ENCODE data around the gene ARHGAP26.
"Not testable (repeated sequence)": the region's sequence is repeated elsewhere in the genome, so short reads cannot be mapped to it uniquely, and the experiment has no call there.

ARHGAP26 gene

DNA sequence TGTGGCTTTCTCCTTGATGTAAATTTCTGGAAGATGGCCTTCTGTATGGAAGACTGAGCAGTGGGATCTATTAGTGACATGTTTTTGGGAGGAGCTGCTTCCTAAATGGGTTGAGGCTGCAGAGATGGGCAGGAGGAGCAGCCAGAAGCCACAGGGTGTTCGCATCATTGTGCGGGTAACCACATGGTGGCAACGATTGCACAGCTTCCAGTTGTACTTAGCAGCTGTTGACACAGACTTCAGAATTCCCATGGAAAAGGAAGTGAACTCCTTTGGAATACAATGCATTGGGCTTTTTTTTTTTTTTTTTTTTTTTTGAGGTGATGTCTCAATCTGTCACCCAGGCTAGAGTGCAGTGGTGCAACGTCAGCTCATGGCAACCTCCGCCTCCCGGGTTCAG, 336.0 kb downstream of the ARHGAP26 start:
- DNase-seq (ENCODE audit: low read depth in 4 of 4, low spot score in 1 of 4): no peak

DNA sequence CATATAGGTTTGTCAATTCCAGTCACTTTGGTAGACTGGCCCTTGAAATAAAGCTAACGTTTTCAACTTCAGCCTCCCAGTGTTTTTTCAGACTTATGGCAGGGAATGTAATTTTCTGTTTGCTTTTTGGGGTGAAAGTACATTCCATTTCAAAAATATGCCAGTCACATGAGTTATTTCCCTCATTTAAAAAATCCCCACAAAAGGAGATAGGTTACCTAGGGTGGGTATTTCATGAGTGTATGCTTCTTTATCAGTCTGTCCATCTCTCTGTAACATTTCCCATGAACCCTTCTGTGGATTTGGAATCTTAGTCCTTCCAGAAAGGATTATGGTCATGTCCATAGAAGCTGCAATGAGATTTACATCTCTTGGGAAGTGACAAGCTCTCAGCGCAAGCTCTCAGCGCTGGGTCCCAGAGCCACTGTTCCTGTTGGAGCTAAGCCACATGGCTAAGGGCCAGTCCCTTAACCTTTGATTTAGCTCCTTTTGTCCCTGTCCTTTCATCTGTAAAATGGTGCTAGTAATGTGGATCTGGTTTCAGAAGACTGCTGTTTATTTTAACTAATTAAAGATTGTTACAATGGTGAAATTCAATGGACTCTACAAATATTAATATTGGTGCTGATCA, 338.4 kb downstream of the ARHGAP26 start:
- DNase-seq (ENCODE audit: low read depth in 4 of 4, low spot score in 1 of 4): no peak

DNA sequence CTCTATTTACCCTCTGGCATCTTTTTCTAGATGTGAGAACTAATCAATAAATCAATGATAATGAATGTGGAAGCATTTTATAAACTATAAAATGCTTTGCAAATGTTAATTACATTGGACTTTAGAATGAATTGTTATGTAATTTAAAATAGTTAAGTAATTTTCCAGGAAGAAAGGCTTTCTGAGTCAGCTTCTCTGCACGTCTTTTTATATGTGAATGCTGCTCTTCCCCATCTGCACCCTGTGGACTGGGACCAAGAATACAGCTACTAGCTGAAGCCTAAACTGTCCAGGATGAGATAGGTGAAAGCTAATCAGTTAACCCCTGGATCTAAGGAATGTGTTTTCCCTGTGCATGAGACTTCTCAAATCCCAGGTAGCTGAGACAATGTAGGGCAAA, 340.4 kb downstream of the ARHGAP26 start:
- no peak for DNase-seq (ENCODE audit: low read depth in 4 of 4, low spot score in 1 of 4)

DNA sequence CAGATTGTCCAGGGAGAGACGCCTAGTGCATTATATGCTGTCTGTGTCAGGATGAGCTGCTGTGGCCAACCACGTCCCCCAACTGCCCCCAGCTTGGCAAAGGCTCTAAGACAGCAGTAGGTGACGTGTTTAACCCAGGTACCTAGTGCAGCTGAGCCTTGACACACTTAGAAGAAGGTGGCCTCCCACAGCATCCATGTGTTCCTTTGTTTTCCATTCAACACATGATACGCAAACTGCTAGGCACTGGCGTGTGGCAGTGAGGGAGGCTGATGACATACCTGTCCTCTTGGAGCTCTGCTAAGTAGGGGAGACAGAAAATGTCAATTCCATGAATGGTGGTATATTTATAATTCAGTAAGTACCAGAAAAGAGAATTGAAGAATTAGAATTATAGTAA, 341.6 kb downstream of the ARHGAP26 start:
- DNase-seq (ENCODE audit: low read depth in 4 of 4, low spot score in 1 of 4): no peak

DNA sequence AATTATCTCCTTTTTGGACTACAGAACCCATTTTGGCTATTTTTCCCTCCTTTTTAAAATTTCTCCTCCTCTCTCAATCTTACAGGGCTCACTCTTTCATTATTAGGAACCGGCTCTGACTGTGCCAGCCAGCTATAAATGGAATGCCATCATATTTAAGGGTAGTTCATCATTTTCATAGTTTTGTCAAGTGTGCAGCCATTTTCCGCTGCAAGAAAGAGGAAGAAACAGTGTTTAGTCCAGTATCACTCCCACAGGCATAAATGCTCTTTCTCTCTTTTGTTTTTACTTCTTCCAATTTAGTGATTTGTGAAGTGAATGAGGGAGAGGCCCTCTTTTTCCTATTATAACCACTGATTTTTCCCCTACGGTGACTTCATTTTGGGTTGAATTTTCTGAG, 343.3 kb downstream of the ARHGAP26 start:
- DNase-seq (ENCODE audit: low read depth in 4 of 4, low spot score in 1 of 4): no peak

DNA sequence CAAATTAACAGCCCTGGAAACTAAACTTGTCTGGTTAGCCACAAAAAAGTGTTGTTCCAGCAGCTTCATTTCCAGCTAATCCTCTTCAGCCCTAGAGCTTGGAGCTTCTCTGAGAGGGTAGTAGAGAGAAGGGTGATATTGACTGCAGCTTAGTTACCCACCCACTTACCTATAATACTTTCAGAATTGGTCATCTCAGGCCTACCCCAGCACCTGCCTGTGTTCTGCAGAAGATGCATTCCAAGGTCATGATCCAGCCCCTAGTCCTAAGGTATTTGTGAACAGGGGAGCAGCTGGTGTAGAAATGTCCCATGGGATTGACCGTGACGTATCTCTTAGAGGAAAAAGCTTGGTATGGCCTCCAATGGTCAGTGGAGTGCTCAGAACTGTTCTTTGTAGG, 344.3 kb downstream of the ARHGAP26 start:
- no peak for DNase-seq (ENCODE audit: low read depth in 4 of 4, low spot score in 1 of 4)

DNA sequence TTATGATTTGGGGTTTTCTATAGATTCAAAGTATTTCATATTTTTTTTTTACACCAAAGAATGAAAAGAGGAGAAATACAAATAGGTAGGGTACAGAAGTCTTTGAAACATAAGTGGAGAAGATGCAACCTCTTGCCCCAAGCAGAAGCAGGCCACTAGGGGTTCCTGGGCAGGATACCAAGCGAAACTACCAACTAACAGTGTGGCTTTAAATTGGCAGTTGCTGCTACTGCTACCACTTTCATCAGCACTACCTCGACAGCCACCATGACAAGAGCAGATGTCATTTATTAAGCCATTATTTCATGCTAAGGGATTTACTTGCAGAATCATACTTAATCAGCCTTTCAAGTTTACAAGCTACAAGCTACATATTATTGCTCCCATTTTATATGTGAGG, 345.2 kb downstream of the ARHGAP26 start:
- no peak for DNase-seq (ENCODE audit: low read depth in 4 of 4, low spot score in 1 of 4)

DNA sequence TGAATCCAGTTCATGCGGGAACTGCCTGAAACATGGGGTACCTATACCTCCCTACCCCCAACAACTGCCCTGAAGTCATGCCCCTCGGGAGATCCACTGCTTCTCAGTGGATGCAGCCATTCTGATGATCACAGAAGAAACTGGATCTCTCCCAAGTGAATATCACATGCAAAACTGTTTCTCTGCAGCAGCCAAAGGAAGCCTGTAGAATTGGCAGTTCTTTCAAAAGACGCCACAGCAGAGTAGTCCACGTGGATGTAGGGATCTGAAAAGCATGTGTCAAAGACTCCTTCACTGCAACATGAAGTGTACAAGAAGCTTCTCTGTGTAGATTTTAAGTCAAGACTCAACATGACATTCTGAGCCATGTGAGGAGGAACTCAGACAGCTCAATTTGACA, 346.6 kb downstream of the ARHGAP26 start:
- no peak for DNase-seq (ENCODE audit: low read depth in 4 of 4, low spot score in 1 of 4)

DNA sequence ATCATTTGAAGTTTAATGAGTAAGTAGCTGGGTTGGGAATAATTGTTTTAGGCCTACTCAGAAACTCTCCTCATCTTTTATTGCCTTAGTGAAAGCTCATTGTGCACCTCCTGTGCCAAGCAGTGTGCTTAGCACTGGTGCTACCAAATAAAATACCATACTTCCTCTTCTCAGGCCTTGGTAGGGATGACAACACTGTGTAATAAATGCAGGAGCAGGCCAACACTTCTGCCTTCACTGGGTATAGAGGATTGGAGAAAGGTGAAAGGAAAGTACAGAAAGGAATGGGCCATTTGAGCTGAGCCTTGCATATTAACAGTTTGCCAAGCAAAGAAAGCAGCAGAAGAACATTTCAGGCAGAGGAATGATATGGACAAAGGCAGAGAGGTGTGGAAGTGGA, 347.6 kb downstream of the ARHGAP26 start:
- DNase-seq (ENCODE audit: low read depth in 4 of 4, low spot score in 1 of 4): no peak

DNA sequence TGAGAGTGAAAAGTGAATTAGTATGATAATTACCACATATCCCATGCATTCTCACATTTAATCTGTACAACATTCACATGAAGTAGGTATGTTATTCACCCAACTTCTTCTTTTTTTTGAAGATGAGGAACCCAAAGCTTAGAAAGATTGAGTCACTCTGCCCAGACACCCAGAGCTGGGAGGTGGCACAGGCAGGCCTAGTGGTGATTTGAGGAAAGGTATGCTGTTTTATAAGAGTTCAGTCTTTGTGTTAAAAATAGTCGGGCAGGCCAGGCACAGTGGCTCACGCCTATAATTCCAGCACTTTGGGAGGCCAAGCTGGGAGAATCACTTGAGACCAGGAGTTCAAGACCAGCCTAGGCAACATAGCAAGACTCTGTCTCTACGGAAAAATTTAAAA, 348.0 kb downstream of the ARHGAP26 start:
- no peak for DNase-seq (ENCODE audit: low read depth in 4 of 4, low spot score in 1 of 4)

DNA sequence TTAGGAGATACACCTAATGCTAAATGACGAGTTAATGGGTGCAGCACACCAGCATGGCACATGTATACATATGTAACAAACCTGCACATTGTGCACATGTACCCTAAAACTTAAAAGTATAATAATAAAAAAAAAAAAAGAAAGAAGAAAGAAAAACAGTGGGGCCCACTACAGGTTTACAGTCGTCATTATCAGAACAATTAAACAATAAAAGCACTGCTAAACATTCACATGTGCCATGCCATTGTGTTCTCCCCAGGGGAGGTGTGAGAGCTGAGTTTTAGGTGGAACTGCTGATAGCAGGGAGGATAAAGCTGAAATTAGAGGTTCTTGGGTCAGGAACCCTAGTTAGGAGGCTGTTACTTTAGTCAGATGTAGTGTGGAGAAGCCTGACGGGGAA, 348.6 kb downstream of the ARHGAP26 start:
- DNase-seq (ENCODE audit: low read depth in 4 of 4, low spot score in 1 of 4): not testable (repeated sequence)

DNA sequence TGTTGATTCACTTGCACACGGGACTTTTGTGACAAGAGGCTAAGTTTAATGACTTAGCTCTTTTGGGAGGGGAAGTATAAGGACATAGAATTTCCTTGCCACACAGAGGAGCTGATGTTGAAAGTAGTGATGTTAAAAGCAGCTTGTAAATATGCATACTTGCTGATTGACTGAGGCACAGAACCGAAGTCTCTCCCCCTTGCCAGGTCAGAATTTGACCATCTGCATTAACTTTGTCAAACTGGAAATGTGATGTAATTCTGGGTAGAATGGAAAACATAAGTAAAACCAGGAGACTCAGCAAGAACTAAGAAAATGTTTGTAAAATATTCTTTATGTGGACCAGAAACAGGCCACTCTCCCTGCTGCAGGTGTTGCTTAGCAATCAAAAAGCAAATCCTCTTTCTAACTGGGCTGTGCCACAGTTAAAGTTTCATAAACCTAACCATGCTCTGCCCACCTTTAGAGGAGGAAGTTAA, 349.2 kb downstream of the ARHGAP26 start:
- DNase-seq (ENCODE audit: low read depth in 4 of 4, low spot score in 1 of 4): no peak

DNA sequence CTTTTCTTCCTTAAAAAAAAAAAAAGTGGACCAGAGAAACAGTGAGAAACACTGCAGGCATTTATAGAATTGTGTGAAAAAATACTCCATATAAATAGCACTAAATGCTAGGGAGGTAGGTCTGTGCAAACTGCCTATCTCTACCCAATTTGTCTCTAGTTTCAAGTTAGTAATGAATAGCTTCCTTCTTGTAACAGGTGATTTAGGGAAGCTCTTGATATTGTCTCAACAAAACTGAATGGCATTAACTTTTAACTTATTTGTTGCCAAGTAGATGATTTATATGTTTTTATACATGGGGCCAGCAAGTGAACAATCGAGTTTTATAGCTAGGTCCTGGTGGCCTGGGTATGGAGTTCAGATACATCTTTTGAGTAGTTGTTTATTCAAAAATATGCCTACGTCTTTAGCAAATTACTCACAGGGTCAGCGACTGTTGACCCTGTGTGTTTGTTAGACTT, 349.7 kb downstream of the ARHGAP26 start:
- no peak for DNase-seq (ENCODE audit: low read depth in 4 of 4, low spot score in 1 of 4)

DNA sequence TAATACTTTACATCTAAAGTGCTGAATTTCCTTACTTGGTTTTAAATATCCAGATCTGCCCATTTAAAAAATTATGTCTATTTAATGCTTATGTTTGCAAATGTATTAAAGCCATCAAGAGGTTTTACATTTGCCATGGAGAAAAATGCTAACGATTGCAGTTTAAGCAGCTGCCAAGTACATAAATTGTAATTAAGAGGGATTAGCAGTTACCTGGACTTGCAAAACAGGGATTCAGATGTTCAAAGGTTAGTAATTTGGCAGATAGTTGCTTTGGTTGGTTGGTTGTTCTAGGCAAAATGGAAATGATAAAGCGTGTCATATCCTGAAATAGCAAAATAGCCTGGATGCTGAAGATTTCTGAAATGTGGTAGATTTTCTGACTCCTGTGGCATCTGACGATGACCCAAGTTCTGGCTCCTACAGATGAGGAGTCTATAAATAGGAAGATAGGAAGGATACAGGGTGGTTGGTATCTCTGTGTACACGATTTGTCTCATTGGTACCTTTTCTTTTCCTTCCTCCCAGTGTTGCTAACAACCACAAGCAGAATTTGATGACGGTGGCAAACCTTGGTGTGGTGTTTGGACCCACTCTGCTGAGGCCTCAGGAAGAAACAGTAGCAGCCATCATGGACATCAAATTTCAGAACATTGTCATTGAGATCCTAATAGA, 350.4 kb downstream of the ARHGAP26 start:
- DNase-seq (ENCODE audit: low read depth in 4 of 4, low spot score in 1 of 4): no peak

DNA sequence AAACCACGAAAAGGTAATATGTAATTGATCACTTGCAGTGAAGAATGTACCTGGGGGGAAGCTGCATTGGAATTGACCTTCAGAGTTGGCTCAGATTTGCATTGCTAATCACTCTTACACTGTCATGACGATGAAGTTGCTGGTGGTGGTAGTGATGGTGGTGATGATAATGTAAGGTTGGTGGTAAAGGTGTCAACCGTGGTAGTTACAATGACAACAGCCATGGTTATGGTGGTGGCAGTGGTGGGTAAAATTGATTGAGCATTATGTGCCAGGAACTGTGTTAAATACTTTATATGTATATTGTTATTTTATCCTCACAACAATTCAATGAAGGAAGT, 350.9 kb downstream of the ARHGAP26 start:
- DNase-seq (ENCODE audit: low read depth in 4 of 4, low spot score in 1 of 4): no peak

DNA sequence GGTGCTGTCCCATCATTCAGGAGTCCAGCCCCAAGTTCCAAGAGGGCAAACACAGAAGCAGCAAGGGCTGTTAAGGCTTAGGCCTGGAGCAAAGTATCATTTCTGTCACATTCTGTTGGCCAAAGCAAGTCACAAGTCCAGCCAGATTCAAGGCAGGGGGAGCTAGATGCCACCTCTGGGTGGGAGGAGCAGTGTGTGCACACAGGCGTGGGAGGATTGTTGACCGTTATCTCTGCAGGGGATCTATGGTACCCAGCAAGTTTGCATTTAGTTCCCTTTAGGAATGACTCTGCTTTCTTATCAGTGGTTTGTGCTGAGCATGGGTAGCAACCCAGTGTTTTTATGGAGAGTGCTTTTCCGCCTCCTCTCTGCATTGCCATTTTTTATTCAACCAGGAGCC, 354.4 kb downstream of the ARHGAP26 start:
- DNase-seq (ENCODE audit: low read depth in 4 of 4, low spot score in 1 of 4): no peak

DNA sequence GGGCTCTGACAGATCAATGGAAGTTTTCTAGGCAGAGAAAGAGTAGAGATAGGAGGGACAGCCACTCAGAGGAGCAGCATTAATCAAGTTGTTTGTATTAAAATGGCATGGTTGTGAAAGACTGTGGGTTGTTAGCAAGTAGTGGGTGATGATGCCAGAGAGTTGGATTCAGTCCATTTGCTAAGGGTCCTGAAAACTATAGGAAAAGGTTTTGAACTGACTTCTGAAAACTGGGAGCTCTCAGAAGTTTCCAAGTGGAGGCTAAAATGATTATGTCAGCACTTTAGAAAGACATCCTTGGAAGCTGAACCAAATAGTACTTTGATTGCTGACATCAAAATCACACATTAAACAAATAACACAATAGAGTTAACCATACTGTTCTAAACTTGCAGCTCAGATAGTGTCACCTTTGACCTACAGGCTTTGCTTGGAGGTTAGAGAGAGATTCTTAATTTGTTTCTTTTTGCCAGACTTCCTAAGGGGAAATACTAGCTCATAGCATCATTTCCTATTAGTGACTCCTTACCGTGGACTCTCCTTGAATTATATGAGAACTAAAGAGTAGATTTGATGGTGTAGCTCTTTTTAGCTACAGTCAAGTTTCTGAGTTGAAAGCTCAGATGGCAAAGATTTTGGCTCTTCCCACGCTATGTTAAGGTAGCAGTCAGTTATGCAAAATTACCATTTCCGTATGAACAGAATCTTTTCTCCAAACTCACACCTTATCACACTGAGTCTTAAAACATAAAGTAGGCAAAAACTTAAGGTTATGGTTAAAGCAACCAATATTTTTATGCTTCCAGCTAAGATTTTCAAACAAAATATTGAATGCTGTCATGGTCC, 356.2 kb downstream of the ARHGAP26 start:
- no peak for DNase-seq (ENCODE audit: low read depth in 4 of 4, low spot score in 1 of 4)

DNA sequence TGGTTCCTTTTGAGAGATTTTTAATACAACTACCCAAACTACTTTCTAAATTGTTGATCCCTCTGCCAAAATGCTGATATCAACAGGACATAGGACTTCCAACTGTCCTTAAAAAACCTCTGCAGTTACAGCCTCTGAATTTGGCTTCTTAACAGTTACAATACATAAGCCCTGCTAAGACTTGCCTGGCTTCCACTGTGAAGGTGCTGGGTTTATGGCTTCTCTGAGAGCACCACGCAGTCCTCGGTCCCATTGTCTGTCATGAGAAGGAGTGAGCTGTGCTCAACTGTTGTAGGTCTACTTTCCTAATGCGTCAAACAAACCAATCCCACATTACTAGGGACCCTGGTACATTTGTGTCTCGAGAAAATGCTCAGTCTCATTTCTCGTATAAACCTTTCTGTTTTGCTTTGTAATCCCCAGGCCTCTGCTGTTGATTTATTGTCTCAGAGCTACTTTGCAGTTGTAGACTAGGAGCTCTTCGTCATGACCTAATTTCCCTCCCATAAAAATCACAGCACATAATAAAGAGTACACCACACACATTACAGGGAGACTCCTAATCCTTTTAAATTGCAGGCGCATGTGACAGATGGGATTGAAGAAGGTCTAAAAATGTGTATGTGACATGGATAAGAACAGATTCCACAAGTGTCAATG, 358.4 kb downstream of the ARHGAP26 start:
- no peak for DNase-seq (ENCODE audit: low read depth in 4 of 4, low spot score in 1 of 4)

DNA sequence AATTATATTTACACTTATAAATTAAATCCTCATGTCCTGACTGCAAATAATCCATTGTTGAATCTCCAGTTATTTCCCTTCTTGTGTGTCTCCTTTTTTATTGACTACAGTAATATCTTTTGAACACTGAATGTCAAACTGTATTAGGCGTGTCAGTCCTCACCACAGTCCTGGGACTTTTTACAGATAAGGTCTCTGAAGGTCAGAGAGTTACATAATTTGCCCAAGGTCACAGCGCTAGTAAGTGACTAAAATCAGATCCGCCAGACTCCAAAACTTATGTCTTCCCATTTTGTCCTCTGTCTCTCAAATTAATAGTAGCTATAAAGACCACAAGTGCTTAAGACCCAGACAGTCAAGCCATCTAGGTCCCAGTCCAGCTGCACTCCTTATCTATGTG, 359.0 kb downstream of the ARHGAP26 start:
- DNase-seq (ENCODE audit: low read depth in 4 of 4, low spot score in 1 of 4): no peak

DNA sequence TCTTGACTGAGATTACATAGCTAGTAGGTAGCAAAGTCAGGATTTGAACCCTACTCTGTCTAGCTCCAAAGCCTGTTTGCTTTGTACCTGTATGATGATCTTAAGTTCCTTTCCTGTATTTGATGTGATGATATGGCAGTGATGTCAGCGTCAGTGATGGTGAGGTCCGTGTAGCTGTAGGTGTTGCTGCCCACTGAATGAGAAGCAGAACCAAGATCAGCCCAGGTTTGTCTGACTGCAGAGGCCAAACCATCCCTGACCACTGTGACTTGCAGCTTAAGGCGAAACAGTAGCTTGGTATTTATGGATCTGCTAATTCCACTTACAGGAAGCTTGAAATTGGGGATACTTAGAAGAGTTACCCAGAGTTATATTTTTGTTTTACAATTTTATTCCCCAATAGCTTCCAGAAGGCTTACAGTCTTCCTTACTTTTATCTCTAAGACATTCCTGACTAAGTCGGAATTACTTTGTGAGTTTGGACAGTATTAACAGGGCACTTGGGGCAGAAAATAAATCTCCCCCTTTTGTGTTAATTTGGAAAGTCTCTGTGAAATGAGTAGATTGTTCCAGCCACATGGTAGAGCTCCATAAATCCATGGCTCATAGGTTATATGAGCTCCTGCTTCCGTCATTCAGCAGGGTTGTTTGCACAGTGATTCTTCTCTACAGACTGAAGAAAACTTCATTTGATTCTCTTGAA, 359.9 kb downstream of the ARHGAP26 start:
- DNase-seq (ENCODE audit: low read depth in 4 of 4, low spot score in 1 of 4): no peak
